ENCODE data around the gene TENT5A.

- TF ChIP-seq CTCF (IDR thresholded peaks at IDR 0.05; ENCODE audit: low read depth, low read length, missing input control) (no peak), GABPA (IDR thresholded peaks at IDR 0.05 in 1 of 2, conservative IDR thresholded peaks at IDR 0.05 in 1 of 2) (no peak), MAX (IDR thresholded peaks at IDR 0.05) (no peak)
These were observed 39.3 kb downstream of the TENT5A start for GRCh38 chr6:81713205-81713604.

All from liver (tissue), 3 donors.